NT2/D1 (cell line): ENCODE data around the gene PRKD3.

ENCODE experiments used
- DNase-seq: peaks from one replicate; pipeline ENCODE4 v3.0.0-alpha.2; 2011; ENCODE audit warnings: low read depth, low spot score
- H3K27me3 ChIP-seq: 2 replicates; pipeline ENCODE4 v1.6.0; 2011; ENCODE audit warnings: mild to moderate bottlenecking; ENCODE audit not compliant: insufficient read length, insufficient read depth
- H3K36me3 ChIP-seq: 2 replicates; pipeline ENCODE4 v1.6.1; 2011; ENCODE audit warnings: mild to moderate bottlenecking, low read length, mixed read lengths; ENCODE audit not compliant: insufficient read depth, insufficient read length
- H3K4me1 ChIP-seq: 2 replicates; pipeline ENCODE4 v1.5.1; 2011; ENCODE audit not compliant: insufficient read depth, insufficient read length
- H3K4me3 ChIP-seq: 2 replicates; pipeline ENCODE4 v1.5.1; 2011; ENCODE audit warnings: low read depth; ENCODE audit not compliant: insufficient read length
- H3K9ac ChIP-seq: 2 replicates; pipeline ENCODE4 v1.6.0; 2011; ENCODE audit warnings: low read depth; ENCODE audit not compliant: insufficient read length
- H3K9me3 ChIP-seq: 2 replicates; pipeline ENCODE4 v1.5.1; 2011; ENCODE audit warnings: mild to moderate bottlenecking, low read length; ENCODE audit not compliant: insufficient read depth
- SUZ12 ChIP-seq: IDR thresholded peaks from 2 replicates; pipeline ENCODE4 v1.6.1; 2011; ENCODE audit not compliant: insufficient read length, insufficient read depth; ENCODE audit errors: extremely low read depth
- YY1 ChIP-seq: IDR thresholded peaks from 2 replicates; pipeline ENCODE4 v1.6.1; 2011; ENCODE audit not compliant: insufficient read length, insufficient read depth
- ZNF274 ChIP-seq: IDR thresholded peaks from 2 replicates; pipeline ENCODE4 v1.6.1; 2011; ENCODE audit warnings: mild to moderate bottlenecking, low read depth, low read length

Gene PRKD3

DNA sequence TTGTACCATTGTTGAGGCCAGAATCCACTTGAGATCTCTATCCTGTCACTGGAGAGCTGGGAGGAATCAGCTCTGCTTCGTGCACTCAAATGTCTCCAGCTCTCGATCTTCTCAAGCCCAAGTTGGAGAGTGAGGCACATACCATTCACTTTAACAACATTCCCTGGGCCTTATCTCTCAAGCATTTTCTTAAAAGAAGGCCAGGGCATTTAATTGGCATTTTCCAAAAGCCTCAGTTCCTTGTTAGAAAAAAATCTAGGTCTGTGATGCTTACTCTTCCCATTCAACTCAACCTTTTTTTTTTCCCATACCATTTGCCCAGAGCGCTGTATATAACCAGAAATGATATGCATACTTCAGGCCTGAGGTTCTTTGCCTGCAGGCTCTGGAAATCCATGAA is 29.9 kb upstream of the PRKD3 start:
- TF ChIP-seq SUZ12 (no peak), YY1 (no peak), ZNF274 (no peak)
- Histone ChIP-seq H3K36me3 (no peaks in the 10 kb centered on the region), H3K4me3 (no peak overlapping the region), H3K9me3 (no peaks in the 10 kb centered on the region), H3K27me3 (no peaks in the 10 kb centered on the region), H3K9ac (no peak overlapping the region), H3K4me1 (no peaks in the 10 kb centered on the region)
- no peak for DNase-seq

DNA sequence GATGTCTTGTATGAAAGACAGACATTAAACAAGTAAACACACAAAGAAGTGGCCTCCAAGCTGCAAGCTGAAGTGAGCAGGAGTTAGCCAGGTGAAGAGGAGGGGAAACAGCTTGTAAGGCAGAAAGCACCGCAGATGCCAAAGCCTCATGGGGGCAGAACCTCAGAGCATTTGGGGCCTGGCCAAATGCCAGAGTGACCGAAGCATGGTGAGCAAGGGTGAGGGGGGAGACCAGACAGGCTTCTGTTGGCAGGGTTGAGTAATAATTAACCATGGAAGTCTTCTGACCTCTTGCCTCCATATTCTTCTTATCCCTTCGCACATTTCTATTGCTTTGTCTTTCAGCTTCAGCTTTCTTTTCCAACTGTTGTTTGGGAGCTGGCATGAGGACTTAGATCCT is 25.4 kb upstream of the PRKD3 start:
- TF ChIP-seq YY1: no peak
- TF ChIP-seq SUZ12: no peak
- no peak for TF ChIP-seq ZNF274
- H3K36me3 ChIP-seq: no peaks in the 10 kb centered on the region
- no peak overlapping the region for H3K9ac ChIP-seq
- no peaks in the 10 kb centered on the region for H3K27me3 ChIP-seq
- H3K4me3 ChIP-seq: no peak overlapping the region
- no peak for DNase-seq
- H3K9me3 ChIP-seq: no peaks in the 10 kb centered on the region
- no peaks in the 10 kb centered on the region for H3K4me1 ChIP-seq

DNA sequence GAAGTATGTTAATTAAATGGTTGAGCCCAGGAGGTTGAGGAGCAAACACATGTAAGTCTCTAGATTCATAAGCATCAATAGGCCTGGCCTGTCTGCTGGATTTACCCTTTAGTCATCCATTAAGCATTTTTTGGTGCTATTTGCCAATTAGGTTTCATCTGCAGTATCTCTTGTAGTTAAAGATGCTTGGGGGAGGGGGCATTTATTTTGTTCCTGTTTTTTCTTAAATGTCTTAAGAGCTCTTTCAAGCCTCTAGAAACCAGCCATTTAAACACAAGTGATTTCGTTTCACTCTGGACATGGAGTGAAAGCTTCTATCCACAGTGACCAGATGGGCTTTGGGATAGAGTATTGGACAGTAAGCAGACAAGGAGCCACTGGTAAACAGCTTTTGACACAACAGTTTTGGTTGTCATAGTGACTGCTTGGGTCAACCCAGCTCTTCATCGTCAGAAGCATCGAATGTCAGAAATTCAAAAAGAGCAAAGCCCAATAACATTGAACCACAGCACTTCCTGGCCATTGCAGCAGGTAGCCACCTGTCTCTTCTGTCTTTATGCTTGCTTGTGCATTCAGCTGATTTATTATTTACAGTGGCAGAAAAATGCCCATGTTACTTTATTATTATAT is 24.7 kb upstream of the PRKD3 start:
- no peaks in the 10 kb centered on the region for H3K36me3 ChIP-seq
- H3K4me3 ChIP-seq: no peak overlapping the region
- no peak overlapping the region for H3K9ac ChIP-seq
- H3K27me3 ChIP-seq: no peaks in the 10 kb centered on the region
- TF ChIP-seq ZNF274 (no peak), SUZ12 (no peak), YY1 (no peak)
- no peaks in the 10 kb centered on the region for H3K9me3 ChIP-seq
- no peaks in the 10 kb centered on the region for H3K4me1 ChIP-seq
- DNase-seq: no peak

DNA sequence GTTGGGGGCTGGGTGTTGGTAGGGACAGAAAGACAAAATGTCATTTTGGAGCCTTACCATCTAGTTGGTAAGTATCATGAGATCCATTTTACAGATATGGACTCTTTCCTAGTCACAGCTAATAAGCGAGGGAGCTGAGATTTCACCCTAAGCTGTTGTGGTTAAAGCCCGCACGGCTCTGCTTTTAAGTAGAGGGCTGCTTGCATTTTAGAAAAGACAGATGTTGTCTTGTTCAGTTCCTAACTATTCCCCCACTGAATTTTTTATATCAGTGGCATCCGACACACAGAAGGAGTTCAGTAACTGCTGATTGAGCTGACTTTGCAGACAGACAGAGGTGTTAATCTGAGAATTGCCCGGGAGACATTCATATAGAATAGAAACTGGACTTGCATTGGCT is 23.5 kb upstream of the PRKD3 start:
- H3K4me3 ChIP-seq: no peak overlapping the region
- no peaks in the 10 kb centered on the region for H3K4me1 ChIP-seq
- H3K36me3 ChIP-seq: no peaks in the 10 kb centered on the region
- no peaks in the 10 kb centered on the region for H3K9me3 ChIP-seq
- H3K9ac ChIP-seq: no peak overlapping the region
- no peak for DNase-seq
- no peaks in the 10 kb centered on the region for H3K27me3 ChIP-seq
- TF ChIP-seq ZNF274 (no peak), YY1 (no peak), SUZ12 (no peak)

DNA sequence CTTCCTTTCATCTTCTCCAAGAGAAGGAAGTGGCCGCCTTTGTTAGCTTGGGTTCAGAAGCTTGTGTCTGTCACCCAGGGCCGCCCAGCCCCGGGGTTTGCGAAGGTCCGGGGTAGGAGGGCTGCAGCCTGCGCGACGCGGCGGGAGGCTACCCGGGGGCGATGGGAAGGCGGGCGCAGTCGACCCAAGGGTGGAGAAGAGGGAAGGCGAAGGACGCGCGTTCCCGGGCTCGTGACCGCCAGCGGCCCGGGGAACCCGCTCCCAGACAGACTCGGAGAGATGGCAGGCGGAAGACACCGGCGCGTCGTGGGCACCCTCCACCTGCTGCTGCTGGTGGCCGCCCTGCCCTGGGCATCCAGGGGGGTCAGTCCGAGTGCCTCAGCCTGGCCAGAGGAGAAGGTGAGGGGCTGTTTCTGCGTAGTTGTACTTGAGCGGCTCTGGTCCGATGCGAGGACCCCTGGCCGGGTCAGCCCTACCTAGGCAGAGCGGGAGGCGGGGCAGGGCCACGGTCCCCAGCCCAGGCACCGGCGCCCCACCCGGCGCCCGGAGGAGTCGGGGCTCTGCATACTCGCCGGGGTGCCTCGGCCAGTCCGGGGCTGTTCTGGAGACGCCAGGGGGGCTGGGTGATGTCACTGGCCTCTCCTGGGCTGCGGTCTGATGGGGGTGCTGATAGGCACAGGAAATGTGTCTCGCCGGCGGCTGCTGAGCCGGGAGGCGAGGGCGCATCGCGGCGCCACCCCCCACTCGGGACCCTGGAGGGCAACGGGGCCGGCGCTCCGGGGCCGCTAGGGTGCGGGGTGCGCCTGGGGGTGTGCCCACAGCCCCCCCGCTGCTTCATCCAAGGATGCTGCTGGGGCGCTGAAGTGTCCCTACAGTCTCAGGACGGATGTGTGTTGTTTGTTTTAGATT is 20.1 kb upstream of the PRKD3 start, which contains the start of gene QPCT:
Gene QPCT (plus strand): TSS at position 178 of the 909 bp plus-strand sequence. CDS start 102 bp downstream, at position 280.
- no peak for TF ChIP-seq SUZ12
- no peak for TF ChIP-seq YY1
- no peak for TF ChIP-seq ZNF274
- DNase-seq: no peak
- no peak within 1 kb of the TSS for H3K9ac ChIP-seq
- H3K4me3 ChIP-seq: no peak within 1 kb of the TSS
- no peaks in the 10 kb centered on the region for H3K36me3 ChIP-seq
- H3K9me3 ChIP-seq: no peaks in the 10 kb centered on the region
- peaks cover 2% of the 10 kb centered on the region for H3K4me1 ChIP-seq
- H3K27me3 ChIP-seq: no peaks in the 10 kb centered on the region

DNA sequence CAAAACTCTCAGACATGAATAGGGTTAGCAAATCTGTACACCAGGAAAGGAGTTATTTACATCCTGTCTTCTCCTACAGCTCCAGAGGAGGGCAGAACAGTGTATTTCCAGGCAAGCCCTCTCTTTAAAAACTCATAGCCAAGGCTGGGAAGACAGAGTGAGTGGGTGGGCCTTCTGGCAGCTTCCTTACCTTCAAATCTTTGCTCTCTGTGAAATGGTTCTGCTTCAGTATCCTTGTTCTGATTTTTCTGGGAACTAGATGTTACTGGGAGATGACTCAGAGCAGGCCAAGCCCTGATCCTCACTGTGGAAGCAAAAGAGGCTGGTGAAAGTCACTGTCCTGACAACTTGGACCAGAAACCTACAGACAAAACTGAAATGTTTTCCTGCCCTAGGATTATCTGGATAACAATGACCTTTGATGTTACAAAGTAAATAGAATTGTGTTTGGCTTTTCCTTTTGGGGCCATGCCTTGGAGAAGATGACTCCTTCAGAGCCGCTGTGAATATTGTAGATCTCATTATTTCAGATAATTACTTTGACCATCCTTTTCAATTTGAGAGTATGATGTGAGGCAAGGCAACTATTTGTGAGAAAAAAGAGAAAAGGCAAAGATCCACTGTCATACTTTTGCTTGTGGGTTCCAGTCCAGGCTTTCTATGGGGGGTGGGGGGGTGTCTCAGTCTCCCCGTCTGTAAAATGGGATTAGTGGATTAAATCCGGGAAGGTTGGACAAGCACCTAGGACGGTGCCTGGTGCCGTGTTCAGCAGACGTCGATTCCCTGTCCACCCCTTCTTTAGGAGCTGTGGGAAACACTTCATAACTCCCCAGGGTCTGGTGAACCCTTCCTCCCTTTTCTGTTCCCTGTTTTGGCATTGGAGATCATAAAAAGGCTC is 19.2 kb upstream of the PRKD3 start:
- Histone ChIP-seq H3K27me3 (no peaks in the 10 kb centered on the region), H3K9ac (no peak overlapping the region), H3K4me1 (peaks cover 2% of the 10 kb centered on the region), H3K36me3 (no peaks in the 10 kb centered on the region), H3K4me3 (no peak overlapping the region), H3K9me3 (no peaks in the 10 kb centered on the region)
- DNase-seq: no peak
- TF ChIP-seq YY1: no peak
